ENCODE data around the gene BIRC6.

DNA sequence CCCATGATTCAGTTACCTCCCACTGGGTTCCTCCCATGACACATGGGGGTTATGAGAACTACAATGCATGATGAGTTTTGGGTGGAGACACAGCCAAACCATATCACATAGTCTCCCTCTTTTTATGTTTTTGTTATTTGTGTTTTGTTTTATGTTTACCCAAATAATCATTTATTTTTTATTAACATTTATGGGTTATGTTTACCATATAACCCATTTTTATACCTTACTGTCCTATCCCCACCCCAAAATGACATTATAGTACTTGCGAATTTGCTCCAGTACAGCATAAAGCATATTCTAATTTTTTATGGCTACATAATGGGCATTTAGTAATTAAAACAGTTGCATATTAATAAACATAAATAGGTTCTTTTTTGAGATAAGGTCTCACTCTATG is 209.1 kb downstream of the BIRC6 start:
- no peak for TF ChIP-seq TAF1 (IDR thresholded peaks at IDR 0.05; ENCODE audit: borderline replicate concordance, low read depth, low read length)
- no peak for TF ChIP-seq POLR2A (IDR thresholded peaks at IDR 0.05; ENCODE audit: low read depth, low read length)
